HCT116 (cell line): ENCODE measurements around the gene RBM8A. TPM values are rescaled to one million over a fixed set of nuclear protein-coding genes. Genes with fewer than 3 reads are reported as not detected.

Experiments used
- ATAC-seq: fragments of 200-7000 bp; cut with Tn5 transposase; 2 replicates; pipeline ENCODE4 v1.9.1; 2020; ENCODE audit warnings: mild to moderate bottlenecking, moderate library complexity
- BruUV-seq: library from RNA; stranded (reverse); fragments of 400-500 nt; replicated peaks from 2 replicates; lab custom pipeline; 2021; lab: Mats Ljungman, UMichigan
- CTCF ChIA-PET: fragments of 300-600 bp; sonication (Branson Sonifier 250); formaldehyde crosslinking; loops from one replicate; lab custom pipeline; 2021; ENCODE audit warnings: antibody characterized with exemption; lab: Charles Lee
- POLR2A ChIA-PET: fragments of 300-600, 350-600 bp; sonication (Branson Sonifier 250); formaldehyde crosslinking; loops from one replicate; lab custom pipeline; 2021; ENCODE audit warnings: antibody characterized with exemption; lab: Charles Lee
- RAD21 ChIA-PET, 2 experiments: fragments of 300-600 bp; sonication (Branson Sonifier 250); formaldehyde crosslinking; loops; one replicate each; lab custom pipeline; 2023; ENCODE audit warnings: low total read pairs in 2 of 2; ENCODE audit not compliant: uncharacterized antibody in 2 of 2, unreplicated experiment in 2 of 2, low non-redundant PET in 1 of 2; lab: Charles Lee
- DNase-seq: peaks from one replicate; pipeline ENCODE4 v3.0.0-alpha.2; 2010; ENCODE audit warnings: low read depth, low spot score
- H2AFZ ChIP-seq: fragments of 200-600 bp; shearing (Covaris generic), sonication (generic); 2 replicates; pipeline ENCODE4 v1.6.1; 2017; ENCODE audit warnings: low read depth, mixed run types, mixed read lengths, antibody characterized with exemption, low read length; ENCODE audit not compliant: poor library complexity, severe bottlenecking
- H3K27ac ChIP-seq: 2 replicates; pipeline ENCODE4 v1.5.1; 2012; ENCODE audit warnings: low read depth, low read length
- H3K27me3 ChIP-seq: fragments of 200-600 bp; sonication (generic); 2 replicates; pipeline ENCODE4 v1.6.1; 2016; ENCODE audit warnings: mixed run types, low read length, mixed read lengths; ENCODE audit not compliant: insufficient read depth
- H3K36me3 ChIP-seq, 2 experiments: fragments of 200-500 bp in 1 of 2; fragments of 200-600 bp in 1 of 2; sonication (Bioruptor generic) in 1 of 2; sonication (generic) in 1 of 2; 2 replicates each; pipeline versions ENCODE4 v1.5.1 to v1.6.1; 2014 to 2016; ENCODE audit warnings: low read length in 2 of 2, inconsistent platforms in 1 of 2, mixed read lengths in 1 of 2, mixed run types in 1 of 2; ENCODE audit not compliant: insufficient read depth in 2 of 2, control insufficient read depth in 1 of 2
- H3K4me1 ChIP-seq, 2 experiments: fragments of 200-600 bp in 1 of 2; sonication (generic) in 1 of 2; 2 replicates each; pipeline versions ENCODE4 v1.5.1 to v1.6.1; 2012 to 2017; ENCODE audit warnings: low read length in 2 of 2, inconsistent platforms in 1 of 2, mild to moderate bottlenecking in 1 of 2, mixed read lengths in 1 of 2, mixed run types in 1 of 2, moderate library complexity in 1 of 2; ENCODE audit not compliant: insufficient read depth in 2 of 2, control insufficient read depth in 1 of 2
- H3K4me2 ChIP-seq: fragments of 200-600 bp; sonication (generic); 2 replicates; pipeline ENCODE4 v1.6.1; 2017; ENCODE audit warnings: mixed run types, low read length, mixed read lengths
- H3K4me3 ChIP-seq, 2 experiments: fragments of 200-600 bp in 1 of 2; sonication (generic) in 1 of 2; replicated peaks in 1 of 2; 2 replicates each; pipeline ENCODE4 v1.5.1; 2011 to 2016; ENCODE audit warnings: low read length in 2 of 2, control low read depth in 1 of 2, low read depth in 1 of 2, mild to moderate bottlenecking in 1 of 2, mixed read lengths in 1 of 2, mixed run types in 1 of 2
- H3K79me2 ChIP-seq: fragments of 200-600 bp; sonication (generic); 2 replicates; pipeline ENCODE4 v1.6.1; 2017; ENCODE audit warnings: mild to moderate bottlenecking, mixed run types, low read length, moderate library complexity, mixed read lengths; ENCODE audit not compliant: insufficient read depth
- H3K9ac ChIP-seq: fragments of 200-600 bp; sonication (generic); 2 replicates; pipeline ENCODE4 v1.6.1; 2016; ENCODE audit warnings: low read length, mixed read lengths
- H3K9me2 ChIP-seq: fragments of 200-600 bp; sonication (generic), shearing (Covaris generic); 2 replicates; pipeline ENCODE4 v1.6.1; 2017; ENCODE audit warnings: mixed run types, mild to moderate bottlenecking, moderate library complexity; ENCODE audit not compliant: insufficient read depth
- H3K9me3 ChIP-seq, 2 experiments: fragments of 200-500 bp in 1 of 2; fragments of 200-600 bp in 1 of 2; sonication (Bioruptor generic) in 1 of 2; sonication (generic) in 1 of 2; 2 replicates each; pipeline ENCODE4 v1.6.1; 2014 to 2017; ENCODE audit warnings: low read length in 2 of 2, mixed read lengths in 2 of 2, inconsistent platforms in 1 of 2, low read depth in 1 of 2, mild to moderate bottlenecking in 1 of 2, mixed run types in 1 of 2, moderate library complexity in 1 of 2; ENCODE audit not compliant: control insufficient read depth in 1 of 2, insufficient read depth in 1 of 2
- H4K20me1 ChIP-seq: fragments of 200-600 bp; sonication (generic), shearing (Covaris generic); 2 replicates; pipeline ENCODE4 v1.6.1; 2017; ENCODE audit warnings: mixed run types, mild to moderate bottlenecking, moderate library complexity; ENCODE audit not compliant: insufficient read depth
- CBX3 ChIP-seq: IDR thresholded peaks from 2 replicates; pipeline ENCODE4 v1.6.1; 2012; ENCODE audit warnings: low read depth
- CEBPB ChIP-seq: IDR thresholded peaks from 2 replicates; pipeline ENCODE4 v1.6.1; 2012; ENCODE audit warnings: low read depth
- EGR1 ChIP-seq: IDR thresholded peaks from 2 replicates; pipeline ENCODE4 v1.6.1; 2012; ENCODE audit warnings: low read depth
- JUND ChIP-seq: IDR thresholded peaks from 2 replicates; pipeline ENCODE4 v1.6.1; 2012
- POLR2A ChIP-seq: IDR thresholded peaks from 2 replicates; pipeline ENCODE4 v1.7.0; 2011; ENCODE audit warnings: borderline replicate concordance; ENCODE audit not compliant: insufficient read depth, insufficient read length; ENCODE audit errors: extremely low read depth
- RAD21 ChIP-seq: IDR thresholded peaks from 2 replicates; pipeline ENCODE4 v1.6.1; 2012; ENCODE audit warnings: low read depth, mild to moderate bottlenecking
- SRF ChIP-seq: IDR thresholded peaks from 2 replicates; pipeline ENCODE4 v1.6.1; 2012; ENCODE audit warnings: low read depth
- TCF7L2 ChIP-seq: IDR thresholded peaks from 2 replicates; pipeline ENCODE4 v1.7.0; 2011; ENCODE audit warnings: borderline replicate concordance, inconsistent platforms; ENCODE audit not compliant: insufficient read depth, insufficient read length; ENCODE audit errors: extremely low read depth
- YY1 ChIP-seq: IDR thresholded peaks from 2 replicates; pipeline ENCODE4 v1.6.1; 2011; ENCODE audit warnings: low read length, low read depth, moderate library complexity, mild to moderate bottlenecking; ENCODE audit not compliant: insufficient replicate concordance; ENCODE audit errors: extremely low read depth
- ZFX ChIP-seq: fragments of 450-650 bp; IDR thresholded peaks from 2 replicates; pipeline ENCODE4 v1.6.1; 2017
- ZNF274 ChIP-seq: fragments of 200-500 bp; sonication (Bioruptor generic); IDR thresholded peaks from 2 replicates; pipeline ENCODE4 v1.6.1; 2014; ENCODE audit warnings: mild to moderate bottlenecking, low read depth, low read length, inconsistent platforms
- intact Hi-C: fragments of 100-400 bp; cut with micrococcal nuclease; formaldehyde crosslinking; loops from 2 replicates; pipeline ENCODE4 v1.10.0; 2022
- total RNA-seq: library from RNA; stranded (reverse); gene quantifications from one replicate; pipeline ENCODE4 v1.2.1, GENCODE V29; 2021; ENCODE audit not compliant: unreplicated experiment
- TF ChIP-seq, protein P1 (sequence below): IDR thresholded peaks from 2 replicates; pipeline ENCODE4 v1.6.1; 2012
- TF ChIP-seq, protein P2 (sequence below), 3 experiments: fragments of 200-600 bp in 1 of 3; sonication (generic) in 1 of 3; IDR thresholded peaks in 2 of 3; conservative IDR thresholded peaks in 1 of 3; 2 replicates each; pipeline ENCODE4 v1.5.1; 2012 to 2017; ENCODE audit warnings: low read depth in 2 of 3, low read length in 2 of 3, antibody characterized with exemption in 1 of 3, borderline replicate concordance in 1 of 3, control low read depth in 1 of 3, mild to moderate bottlenecking in 1 of 3, mixed read lengths in 1 of 3, mixed run types in 1 of 3, moderate library complexity in 1 of 3; ENCODE audit not compliant: insufficient read depth in 1 of 3

Gene RBM8A
- total RNA-seq, 1 experiment from 2014 or later = 195 TPM

DNA sequence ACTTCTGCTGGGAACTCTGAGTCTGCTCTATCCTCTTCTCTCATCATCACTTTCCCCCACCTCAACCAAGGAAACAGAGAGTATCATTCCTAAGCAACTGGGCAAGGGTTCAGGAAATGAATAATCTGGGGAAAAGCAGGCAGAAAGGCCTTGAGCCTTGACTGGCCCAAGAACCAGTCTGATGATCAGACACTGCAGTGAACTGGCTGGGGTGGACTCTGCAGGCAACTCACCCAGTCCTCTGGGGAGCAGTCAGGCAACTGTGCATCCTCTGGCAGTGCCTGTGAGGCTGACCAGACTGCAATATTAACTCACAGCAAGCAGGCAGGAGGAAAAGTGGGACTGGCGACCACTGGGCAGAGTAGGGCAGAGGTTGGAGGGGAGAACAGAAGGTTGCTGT lies 42.6 kb downstream of the RBM8A start:
- ChIA-PET RAD21 (no interaction called here), POLR2A (no interaction called here)
- Histone ChIP-seq H3K27me3 (peaks cover 7% of the 10 kb centered on the region; the same call in 1 of the 2 replicates), H3K79me2 (no peaks in the 10 kb centered on the region), H3K9me2 (no peaks in the 10 kb centered on the region), H3K27ac (no peak overlapping the region)
- TF ChIP-seq, protein P1, sequence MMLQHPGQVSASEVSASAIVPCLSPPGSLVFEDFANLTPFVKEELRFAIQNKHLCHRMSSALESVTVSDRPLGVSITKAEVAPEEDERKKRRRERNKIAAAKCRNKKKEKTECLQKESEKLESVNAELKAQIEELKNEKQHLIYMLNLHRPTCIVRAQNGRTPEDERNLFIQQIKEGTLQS = no peak
- TF ChIP-seq SRF (no peak), JUND (no peak), TCF7L2 (no peak), POLR2A (no peak), RAD21 (no peak)
- TF ChIP-seq, protein P2, sequence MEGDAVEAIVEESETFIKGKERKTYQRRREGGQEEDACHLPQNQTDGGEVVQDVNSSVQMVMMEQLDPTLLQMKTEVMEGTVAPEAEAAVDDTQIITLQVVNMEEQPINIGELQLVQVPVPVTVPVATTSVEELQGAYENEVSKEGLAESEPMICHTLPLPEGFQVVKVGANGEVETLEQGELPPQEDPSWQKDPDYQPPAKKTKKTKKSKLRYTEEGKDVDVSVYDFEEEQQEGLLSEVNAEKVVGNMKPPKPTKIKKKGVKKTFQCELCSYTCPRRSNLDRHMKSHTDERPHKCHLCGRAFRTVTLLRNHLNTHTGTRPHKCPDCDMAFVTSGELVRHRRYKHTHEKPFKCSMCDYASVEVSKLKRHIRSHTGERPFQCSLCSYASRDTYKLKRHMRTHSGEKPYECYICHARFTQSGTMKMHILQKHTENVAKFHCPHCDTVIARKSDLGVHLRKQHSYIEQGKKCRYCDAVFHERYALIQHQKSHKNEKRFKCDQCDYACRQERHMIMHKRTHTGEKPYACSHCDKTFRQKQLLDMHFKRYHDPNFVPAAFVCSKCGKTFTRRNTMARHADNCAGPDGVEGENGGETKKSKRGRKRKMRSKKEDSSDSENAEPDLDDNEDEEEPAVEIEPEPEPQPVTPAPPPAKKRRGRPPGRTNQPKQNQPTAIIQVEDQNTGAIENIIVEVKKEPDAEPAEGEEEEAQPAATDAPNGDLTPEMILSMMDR (IDR thresholded peaks at IDR 0.05 in 2 of 3, conservative IDR thresholded peaks at IDR 0.05 in 1 of 3; ENCODE audit: borderline replicate concordance in 1 of 3, insufficient read depth in 1 of 3, low read depth in 2 of 3, low read length in 2 of 3) = no peak
- TF ChIP-seq, all 23 proteins: peak for 0
- Histone ChIP-seq H3K36me3 (no peaks in the 10 kb centered on the region), H3K9ac (no peak overlapping the region), H2AFZ (no peak overlapping the region), H3K4me3 (no peak overlapping the region), H4K20me1 (no peaks in the 10 kb centered on the region), H3K4me1 (peaks cover 0 to 22% of the 10 kb centered on the region in 2 experiments; a peak in 2 of 4 replicates), H3K9me3 (no peaks in the 10 kb centered on the region), H3K4me2 (no peak overlapping the region)
- no peak for DNase-seq
- BruUV-seq = no TSS peak
- CTCF ChIA-PET = no interaction called here
- no peak for ATAC-seq
- intact Hi-C loops = no loop called here

DNA sequence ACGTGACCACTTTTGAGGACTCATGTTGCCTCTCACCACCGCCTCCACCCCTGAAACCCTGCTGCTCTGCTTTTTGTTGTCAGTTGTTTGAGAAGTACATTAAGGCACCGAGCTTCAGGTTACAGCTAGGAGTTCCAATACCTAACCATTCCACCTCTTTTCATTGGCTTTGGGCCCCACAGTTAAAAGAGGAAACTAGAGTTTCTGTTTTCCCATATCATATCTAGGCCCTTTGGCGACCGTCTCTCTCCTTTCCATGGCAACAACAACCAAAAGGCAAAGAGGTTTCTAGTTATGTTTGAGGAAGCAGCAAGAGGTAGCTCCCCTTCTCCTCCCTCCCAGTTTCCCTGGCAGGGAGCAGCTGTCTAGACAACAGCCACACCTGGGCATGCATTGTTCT lies 47.5 kb downstream of the RBM8A start:
- Histone ChIP-seq H3K79me2 (no peaks in the 10 kb centered on the region), H3K9me3 (no peaks in the 10 kb centered on the region), H3K9ac (no peak overlapping the region), H3K36me3 (no peaks in the 10 kb centered on the region), H3K27me3 (peaks cover 4% of the 10 kb centered on the region; the same call in 1 of the 2 replicates), H3K4me3 (no peak overlapping the region), H4K20me1 (no peaks in the 10 kb centered on the region), H3K9me2 (no peaks in the 10 kb centered on the region), H3K27ac (no peak overlapping the region), H3K4me1 (peaks cover 0 to 14% of the 10 kb centered on the region in 2 experiments; a peak in 3 of 4 replicates), H2AFZ (no peak overlapping the region), H3K4me2 (no peak overlapping the region)
- CTCF ChIA-PET = interaction anchor here (3.3 kb wide), 1 partner anchor 13 kb away, joined by 19 read pairs; no protein-coding TSS in a partner anchor
- DNase-seq = no peak
- POLR2A ChIA-PET = no interaction called here
- intact Hi-C loops = no loop called here
- BruUV-seq = no TSS peak
- TF ChIP-seq JUND = no peak
- TF ChIP-seq ZNF274 = no peak
- no peak for TF ChIP-seq SRF
- TF ChIP-seq CEBPB = no peak
- no peak for TF ChIP-seq ZFX
- no peak for TF ChIP-seq EGR1
- no peak for TF ChIP-seq CBX3
- TF ChIP-seq YY1 = no peak
- ATAC-seq = no peak
- RAD21 ChIA-PET = no interaction called here
